Activated T-helper 1 cell treated with anti-CD3 and anti-CD28 coated beads, Interleukin-12 subunit alpha, Interleukin-12 subunit beta, Interleukin-2, Interleukin-4 antibody, amounts not matched to agents 30 ng/mL and 10 ng/mL and 1 ng/mL, durations not matched to agents 14 hours and 24 hours and 36 hours (primary cell): ENCODE results near the gene TBC1D1. TPM values are rescaled to one million over a fixed set of nuclear protein-coding genes. Genes with fewer than 3 reads are reported as not detected.

Experiments used
- DNase-seq: peaks from one replicate; pipeline ENCODE4 v3.0.0; 2021; ENCODE audit warnings: low spot score
- H3K27ac Mint-ChIP-seq: one replicate; pipeline ENCODE4 v1.8.0; 2021; ENCODE audit warnings: mild to moderate bottlenecking, mixed read lengths
- H3K27me3 Mint-ChIP-seq: one replicate; pipeline ENCODE4 v1.8.0; 2022; ENCODE audit warnings: mild to moderate bottlenecking, moderate library complexity, mixed read lengths; ENCODE audit not compliant: insufficient read depth
- H3K36me3 Mint-ChIP-seq: one replicate; pipeline ENCODE4 v1.8.0; 2021; ENCODE audit warnings: low read depth, mixed read lengths
- H3K4me1 Mint-ChIP-seq: one replicate; pipeline ENCODE4 v1.8.0; 2021; ENCODE audit warnings: low read depth, mixed read lengths
- H3K4me3 Mint-ChIP-seq: one replicate; pipeline ENCODE4 v1.8.0; 2021; ENCODE audit warnings: mild to moderate bottlenecking, moderate library complexity, mixed read lengths
- H3K9me3 Mint-ChIP-seq: one replicate; pipeline ENCODE4 v1.8.0; 2021; ENCODE audit warnings: mixed read lengths
- intact Hi-C: fragments of 100-400 bp; cut with micrococcal nuclease; formaldehyde crosslinking; loops from one replicate; pipeline ENCODE4 v1.15.1; 2024
- total RNA-seq: library from RNA; stranded (reverse); gene quantifications from 2 replicates; pipeline ENCODE4 v1.2.3, GENCODE V29; 2022

The TBC1D1 gene
- total RNA-seq, 1 donor from 2014 or later, result 52.6 TPM

GRCh38 chr4:38144031-38144430 is 253.1 kb downstream of the TBC1D1 start:
- peaks cover 9% of the 10 kb centered on the region for H3K4me1 Mint-ChIP-seq
- no peak overlapping the region for H3K27ac Mint-ChIP-seq
- no peaks in the 10 kb centered on the region for H3K9me3 Mint-ChIP-seq
- peaks cover 2% of the 10 kb centered on the region for H3K27me3 Mint-ChIP-seq
- DNase-seq, result no peak
- intact Hi-C loops, result no loop called here
- no peak overlapping the region for H3K4me3 Mint-ChIP-seq
- peaks cover 36% of the 10 kb centered on the region for H3K36me3 Mint-ChIP-seq

GRCh38 chr4:38145033-38145678 is 254.3 kb downstream of the TBC1D1 start:
- Mint-ChIP-seq H3K4me1 (peaks cover 9% of the 10 kb centered on the region), H3K36me3 (peaks cover 27% of the 10 kb centered on the region), H3K27me3 (peaks cover 2% of the 10 kb centered on the region), H3K4me3 (no peak overlapping the region), H3K9me3 (no peaks in the 10 kb centered on the region), H3K27ac (no peak overlapping the region)
- DNase-seq, result no peak
- intact Hi-C loops, result no loop called here

- Mint-ChIP-seq H3K27ac (no peak overlapping the region), H3K27me3 (peaks cover 2% of the 10 kb centered on the region), H3K4me3 (no peak overlapping the region), H3K9me3 (no peaks in the 10 kb centered on the region), H3K36me3 (peaks cover 21% of the 10 kb centered on the region), H3K4me1 (peaks cover 9% of the 10 kb centered on the region)
- intact Hi-C loops, result no loop called here
- no peak for DNase-seq
These were observed 254.9 kb downstream of the TBC1D1 start for GRCh38 chr4:38145741-38146140.

GRCh38 chr4:38146383-38146782 is 255.5 kb downstream of the TBC1D1 start:
- intact Hi-C loops, result no loop called here
- Mint-ChIP-seq H3K36me3 (peaks cover 21% of the 10 kb centered on the region), H3K4me1 (peaks cover 9% of the 10 kb centered on the region), H3K4me3 (no peak overlapping the region), H3K27ac (no peak overlapping the region), H3K27me3 (peaks cover 3% of the 10 kb centered on the region), H3K9me3 (no peaks in the 10 kb centered on the region)
- DNase-seq, result no peak

- H3K4me1 Mint-ChIP-seq, result peaks cover 8% of the 10 kb centered on the region
- H3K4me3 Mint-ChIP-seq, result no peak overlapping the region
- peaks cover 14% of the 10 kb centered on the region for H3K27me3 Mint-ChIP-seq
- DNase-seq, result no peak
- H3K36me3 Mint-ChIP-seq, result peaks cover 6% of the 10 kb centered on the region
- H3K27ac Mint-ChIP-seq, result no peak overlapping the region
- intact Hi-C loops, result no loop called here
- H3K9me3 Mint-ChIP-seq, result no peaks in the 10 kb centered on the region
These were observed 258.6 kb downstream of the TBC1D1 start for GRCh38 chr4:38149472-38149996.

- no peak overlapping the region for H3K4me3 Mint-ChIP-seq
- DNase-seq, result no peak
- intact Hi-C loops, result no loop called here
- peaks cover 4% of the 10 kb centered on the region for H3K36me3 Mint-ChIP-seq
- H3K27ac Mint-ChIP-seq, result no peak overlapping the region
- no peaks in the 10 kb centered on the region for H3K9me3 Mint-ChIP-seq
- H3K27me3 Mint-ChIP-seq, result peaks cover 14% of the 10 kb centered on the region
- H3K4me1 Mint-ChIP-seq, result peaks cover 12% of the 10 kb centered on the region
These were observed 259.2 kb downstream of the TBC1D1 start for GRCh38 chr4:38149997-38150671.

- Mint-ChIP-seq H3K27me3 (peaks cover 14% of the 10 kb centered on the region), H3K4me3 (no peak overlapping the region), H3K36me3 (peaks cover 4% of the 10 kb centered on the region), H3K9me3 (no peaks in the 10 kb centered on the region), H3K27ac (no peak overlapping the region), H3K4me1 (peaks cover 15% of the 10 kb centered on the region)
- intact Hi-C loops, result no loop called here
- no peak for DNase-seq
These were observed 259.9 kb downstream of the TBC1D1 start for GRCh38 chr4:38150766-38151165.

GRCh38 chr4:38151873-38152272 is 261.0 kb downstream of the TBC1D1 start:
- Mint-ChIP-seq H3K4me3 (no peak overlapping the region), H3K27ac (no peak overlapping the region), H3K36me3 (peaks cover 4% of the 10 kb centered on the region), H3K9me3 (no peaks in the 10 kb centered on the region), H3K4me1 (peaks cover 24% of the 10 kb centered on the region), H3K27me3 (peaks cover 12% of the 10 kb centered on the region)
- intact Hi-C loops, result no loop called here
- DNase-seq, result no peak

- intact Hi-C loops, result no loop called here
These were observed 261.4 kb downstream of the TBC1D1 start for GRCh38 chr4:38152305-38152704.

GRCh38 chr4:38152721-38153386 is 262.0 kb downstream of the TBC1D1 start:
- Mint-ChIP-seq H3K4me1 (peaks cover 32% of the 10 kb centered on the region), H3K27ac (no peak overlapping the region), H3K36me3 (peaks cover 2% of the 10 kb centered on the region), H3K9me3 (no peaks in the 10 kb centered on the region), H3K27me3 (peaks cover 14% of the 10 kb centered on the region), H3K4me3 (no peak overlapping the region)
- no peak for DNase-seq
- intact Hi-C loops, result no loop called here

More at GRCh38 chr4:38152305-38152704, 261.4 kb downstream of the TBC1D1 start:
- H3K9me3 Mint-ChIP-seq, result no peaks in the 10 kb centered on the region
- no peak overlapping the region for H3K4me3 Mint-ChIP-seq
- H3K4me1 Mint-ChIP-seq, result peaks cover 26% of the 10 kb centered on the region
- peaks cover 14% of the 10 kb centered on the region for H3K27me3 Mint-ChIP-seq
- no peak overlapping the region for H3K27ac Mint-ChIP-seq
- no peak for DNase-seq
- H3K36me3 Mint-ChIP-seq, result peaks cover 4% of the 10 kb centered on the region

- Mint-ChIP-seq H3K4me1 (peaks cover 37% of the 10 kb centered on the region), H3K27ac (no peak overlapping the region)
- intact Hi-C loops, result no loop called here
These were observed 262.5 kb downstream of the TBC1D1 start for GRCh38 chr4:38153387-38153760.

GRCh38 chr4:38154252-38154651 is 263.4 kb downstream of the TBC1D1 start:
- Mint-ChIP-seq H3K27me3 (peaks cover 18% of the 10 kb centered on the region), H3K9me3 (peaks cover 4% of the 10 kb centered on the region), H3K4me1 (peaks cover 46% of the 10 kb centered on the region), H3K4me3 (no peak overlapping the region), H3K36me3 (peaks cover 2% of the 10 kb centered on the region), H3K27ac (no peak overlapping the region)
- intact Hi-C loops, result no loop called here
- DNase-seq, result no peak

More at GRCh38 chr4:38153387-38153760, 262.5 kb downstream of the TBC1D1 start:
- Mint-ChIP-seq H3K36me3 (no peaks in the 10 kb centered on the region), H3K9me3 (peaks cover 1% of the 10 kb centered on the region), H3K27me3 (peaks cover 15% of the 10 kb centered on the region), H3K4me3 (no peak overlapping the region)
- no peak for DNase-seq
